ENCODE data around the gene IL24.

Gene IL24

DNA sequence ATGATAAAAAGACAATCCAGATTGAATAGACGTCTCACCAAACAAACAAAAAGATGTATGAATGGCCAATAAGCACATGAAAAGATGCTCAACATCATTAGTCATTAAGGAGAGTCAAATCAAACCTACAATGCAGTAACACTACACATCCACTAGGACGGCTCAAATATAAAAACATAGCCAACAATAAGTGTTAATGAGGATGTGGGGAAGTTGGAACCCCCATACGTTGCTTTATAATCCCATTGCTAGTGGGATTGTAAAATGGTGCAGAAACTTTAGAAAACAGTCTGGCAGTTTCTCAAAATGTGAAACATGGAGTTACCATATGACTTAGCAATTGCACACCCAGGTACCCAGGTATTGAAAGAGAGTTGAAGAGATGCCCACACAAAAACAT is 14.7 kb upstream of the IL24 start:
- DNase-seq (ENCODE audit: low spot score), result no peak
- TF ChIP-seq, protein P1, sequence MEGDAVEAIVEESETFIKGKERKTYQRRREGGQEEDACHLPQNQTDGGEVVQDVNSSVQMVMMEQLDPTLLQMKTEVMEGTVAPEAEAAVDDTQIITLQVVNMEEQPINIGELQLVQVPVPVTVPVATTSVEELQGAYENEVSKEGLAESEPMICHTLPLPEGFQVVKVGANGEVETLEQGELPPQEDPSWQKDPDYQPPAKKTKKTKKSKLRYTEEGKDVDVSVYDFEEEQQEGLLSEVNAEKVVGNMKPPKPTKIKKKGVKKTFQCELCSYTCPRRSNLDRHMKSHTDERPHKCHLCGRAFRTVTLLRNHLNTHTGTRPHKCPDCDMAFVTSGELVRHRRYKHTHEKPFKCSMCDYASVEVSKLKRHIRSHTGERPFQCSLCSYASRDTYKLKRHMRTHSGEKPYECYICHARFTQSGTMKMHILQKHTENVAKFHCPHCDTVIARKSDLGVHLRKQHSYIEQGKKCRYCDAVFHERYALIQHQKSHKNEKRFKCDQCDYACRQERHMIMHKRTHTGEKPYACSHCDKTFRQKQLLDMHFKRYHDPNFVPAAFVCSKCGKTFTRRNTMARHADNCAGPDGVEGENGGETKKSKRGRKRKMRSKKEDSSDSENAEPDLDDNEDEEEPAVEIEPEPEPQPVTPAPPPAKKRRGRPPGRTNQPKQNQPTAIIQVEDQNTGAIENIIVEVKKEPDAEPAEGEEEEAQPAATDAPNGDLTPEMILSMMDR (IDR thresholded peaks at IDR 0.05; ENCODE audit: extremely low read depth, missing control alignments), result no peak

DNA sequence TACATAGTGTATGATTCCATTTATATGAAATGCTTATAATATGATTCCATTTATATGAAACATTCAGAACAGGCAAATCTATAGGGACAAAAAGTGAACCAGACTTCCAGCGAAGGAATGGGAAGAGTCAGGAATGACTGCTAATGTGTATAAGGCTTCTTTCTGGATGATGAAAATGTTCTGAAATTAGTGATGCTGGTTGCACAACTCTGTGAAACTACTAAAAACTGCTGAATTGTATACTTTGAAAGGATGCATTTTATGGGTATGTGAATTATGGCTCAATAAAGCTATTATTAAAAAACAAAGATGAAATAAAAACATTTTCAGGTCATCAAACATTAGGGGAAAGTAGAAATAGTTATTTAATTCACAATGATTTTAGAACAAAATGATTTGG is 14.1 kb upstream of the IL24 start:
- DNase-seq (ENCODE audit: low spot score), result no peak
- TF ChIP-seq, protein P1 (IDR thresholded peaks at IDR 0.05; ENCODE audit: extremely low read depth, missing control alignments), result no peak

DNA sequence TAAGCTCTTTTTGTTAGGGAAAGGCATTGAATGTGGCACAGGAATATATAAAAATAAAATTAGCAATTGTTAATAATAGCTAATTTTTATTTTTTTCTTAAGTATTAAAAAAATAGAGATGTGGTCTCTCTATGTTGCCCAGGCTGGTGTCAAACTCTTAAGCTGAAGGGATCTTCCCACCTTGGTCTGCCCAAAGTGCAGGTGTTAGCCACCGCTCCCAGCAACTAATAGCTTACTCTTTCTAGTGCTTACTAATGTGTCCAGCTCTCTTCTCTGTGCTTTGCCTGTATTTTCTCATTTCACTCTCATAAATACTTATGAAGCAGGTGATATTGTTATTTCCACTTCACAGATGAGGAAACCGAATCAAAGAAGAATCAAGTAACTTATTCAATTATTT is 13.4 kb upstream of the IL24 start:
- DNase-seq (ENCODE audit: low spot score), result no peak
- TF ChIP-seq, protein P1 (IDR thresholded peaks at IDR 0.05; ENCODE audit: extremely low read depth, missing control alignments), result no peak

DNA sequence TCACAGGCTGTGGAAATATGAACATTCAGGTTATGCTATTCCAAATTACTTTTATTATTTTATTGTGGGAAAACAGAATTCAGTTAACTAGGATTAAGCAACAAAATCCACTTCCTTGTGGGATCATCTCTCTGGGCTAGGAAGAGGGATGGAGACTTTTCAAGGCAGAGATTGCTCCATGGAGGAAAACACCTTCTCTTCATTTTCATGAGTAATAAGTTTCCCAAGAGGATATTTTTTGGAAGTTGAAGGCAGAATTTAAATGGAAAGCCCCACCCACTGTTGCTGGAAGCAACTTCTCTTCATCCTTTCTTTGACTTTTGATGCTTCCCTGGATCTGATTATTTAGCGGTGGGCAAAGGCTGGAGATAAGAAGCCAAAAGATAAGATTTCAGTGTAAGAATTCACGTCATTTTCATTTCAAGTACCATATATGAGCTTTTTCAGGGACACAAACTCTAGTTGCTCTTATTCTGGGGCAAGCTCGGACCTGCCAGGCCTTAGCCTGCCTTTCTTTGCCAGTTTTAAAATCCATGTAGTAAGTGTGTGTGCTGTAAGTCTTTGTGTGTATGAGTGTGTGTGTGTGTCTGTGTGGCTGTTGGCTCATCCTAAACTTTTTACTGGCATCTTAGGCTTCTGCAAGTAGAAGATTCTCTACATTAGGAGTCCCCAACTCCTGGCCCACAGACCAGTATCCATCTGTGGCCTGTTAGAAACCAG is 11.7 kb upstream of the IL24 start:
- no peak for DNase-seq (ENCODE audit: low spot score)
- TF ChIP-seq, protein P1 (IDR thresholded peaks at IDR 0.05; ENCODE audit: extremely low read depth, missing control alignments), result no peak

DNA sequence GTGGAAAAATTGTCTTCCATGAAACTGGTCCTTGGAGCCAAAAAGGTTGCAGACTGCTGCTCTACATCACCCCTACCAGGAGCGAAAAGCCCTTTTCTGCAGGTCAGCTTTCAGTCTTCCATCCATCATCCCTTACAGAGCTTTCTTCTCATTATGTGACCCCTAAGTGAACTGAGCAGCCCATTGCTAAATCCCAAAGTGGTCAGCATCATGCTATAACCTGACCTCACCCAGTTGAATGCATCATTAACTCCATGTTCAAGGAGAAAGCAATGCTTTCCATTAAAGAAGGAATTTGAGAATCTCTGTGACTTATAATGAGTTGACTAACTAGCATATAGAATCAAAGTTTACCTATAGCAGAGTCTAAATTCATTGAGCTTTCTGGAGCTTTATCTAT is 10.4 kb upstream of the IL24 start:
- no peak for DNase-seq (ENCODE audit: low spot score)
- TF ChIP-seq, protein P1 (IDR thresholded peaks at IDR 0.05; ENCODE audit: extremely low read depth, missing control alignments), result no peak

DNA sequence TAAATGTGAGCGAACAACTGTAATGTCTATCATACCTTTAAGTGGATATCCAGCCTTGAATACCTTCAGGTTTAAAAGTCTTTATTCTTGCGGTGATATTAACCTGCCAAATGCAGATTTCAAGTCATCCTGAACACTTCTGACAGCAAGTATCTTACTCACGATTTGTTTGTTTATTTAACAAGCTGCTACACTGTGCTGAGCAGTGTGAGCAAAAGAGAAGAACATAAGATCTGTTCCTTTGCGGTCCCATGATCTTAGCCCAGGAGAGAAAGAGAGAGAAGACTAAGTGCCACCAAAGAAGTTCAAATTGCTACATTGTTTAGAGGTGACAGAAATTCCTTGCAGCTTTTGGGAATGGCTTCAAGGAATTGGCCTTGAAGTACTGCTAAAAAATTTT is 9.5 kb upstream of the IL24 start:
- no peak for DNase-seq (ENCODE audit: low spot score)
- TF ChIP-seq, protein P1 (IDR thresholded peaks at IDR 0.05; ENCODE audit: extremely low read depth, missing control alignments), result no peak

DNA sequence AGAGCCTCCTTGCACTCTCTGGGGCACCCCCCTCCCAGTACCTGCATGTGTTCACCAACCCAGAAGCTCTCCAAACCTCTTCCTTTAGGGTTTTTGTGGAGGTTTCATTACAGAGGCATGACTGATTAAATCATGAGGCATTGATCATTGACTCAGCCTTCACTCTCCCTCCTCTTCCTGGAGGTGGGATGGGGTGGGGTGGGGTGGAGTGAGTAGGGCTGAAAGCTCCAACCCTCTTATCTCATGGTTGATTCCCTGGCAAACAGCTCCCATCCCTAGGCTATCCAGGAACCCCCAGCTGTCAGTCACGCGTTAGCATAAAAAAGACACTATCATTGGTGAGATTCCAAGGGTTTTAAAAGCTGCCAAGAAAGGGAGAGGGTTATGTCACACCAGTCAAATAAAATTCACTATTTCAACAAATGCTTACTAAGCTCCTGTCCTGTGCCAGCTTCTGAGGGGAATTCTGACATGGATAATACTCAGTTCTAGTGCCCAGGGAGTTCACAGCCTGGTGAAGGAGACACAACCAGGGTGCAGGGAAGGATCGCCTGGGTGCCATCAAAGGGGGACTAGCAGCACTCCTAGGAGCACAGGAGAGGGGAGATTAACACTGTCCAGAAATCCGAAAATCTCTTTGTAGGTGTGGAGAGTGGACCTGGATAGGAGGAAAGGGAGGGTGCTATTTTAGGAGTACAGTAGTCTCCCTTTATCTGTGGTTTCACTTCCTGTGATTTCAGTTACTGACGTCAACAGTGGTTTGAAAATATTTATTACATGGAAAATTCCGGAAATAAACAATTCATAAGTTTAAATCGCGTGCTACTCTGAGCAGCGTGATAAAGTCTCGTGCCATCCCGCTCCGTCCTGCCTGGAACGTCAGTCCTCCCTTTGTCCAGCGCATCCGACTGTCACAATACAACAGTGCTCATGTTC is 6.8 kb upstream of the IL24 start:
- TF ChIP-seq, protein P1 (IDR thresholded peaks at IDR 0.05; ENCODE audit: extremely low read depth, missing control alignments), result no peak
- DNase-seq (ENCODE audit: low spot score), result no peak
